ENCODE data around the gene IFTAP.
"Not testable (repeated sequence)": the region's sequence is repeated elsewhere in the genome, so short reads cannot be mapped to it uniquely, and the experiment has no call there.

Gene IFTAP

GRCh38 chr11:36594316-36594989, at the start of gene IFTAP:
Gene IFTAP, plus strand, starts transcription at chr11:36594502. Its CDS starts 15,602 bp downstream, at chr11:36610104.
- Histone ChIP-seq H4K20me1 (peaks cover 40% of the 10 kb centered on the region), H3K27ac (peak within 1 kb of the TSS; percentile 97), H3K4me3 (peak within 1 kb of the TSS; percentile 73), H3K27me3 (no peaks in the 10 kb centered on the region), H3K9ac (peak within 1 kb of the TSS; percentile 93), H3K9me3 (peaks cover 27% of the 10 kb centered on the region), H3K4me1 (peaks cover 62% of the 10 kb centered on the region), H3K36me3 (peaks cover 69% of the 10 kb centered on the region), H3K4me2 (peak within 1 kb of the TSS; percentile 89)
- no peak for TF ChIP-seq Cebpa-rat (IDR thresholded peaks at IDR 0.05)

- no peaks in the 10 kb centered on the region for H3K36me3 ChIP-seq
- no peaks in the 10 kb centered on the region for H4K20me1 ChIP-seq
- H3K4me2 ChIP-seq, result no peak overlapping the region
- no peaks in the 10 kb centered on the region for H3K27me3 ChIP-seq
- no peak overlapping the region for H3K27ac ChIP-seq
- H3K4me1 ChIP-seq, result 0 out of 2 replicates have a peak, but pooled peaks cover 4% of the 10 kb centered on the region
- TF ChIP-seq Cebpa-rat (IDR thresholded peaks at IDR 0.05), result no peak
- no peak overlapping the region for H3K9ac ChIP-seq
- H3K9me3 ChIP-seq, result peaks cover 9% of the 10 kb centered on the region; the same call in 1 of the 2 replicates
- no peak overlapping the region for H3K4me3 ChIP-seq
Measured at GRCh38 chr11:36550385-36551115, 43.8 kb upstream of the IFTAP start.

- H3K27me3 ChIP-seq, H3K9ac ChIP-seq, H3K27ac ChIP-seq, H3K36me3 ChIP-seq, H4K20me1 ChIP-seq, H3K4me3 ChIP-seq, H3K4me1 ChIP-seq, H3K4me2 ChIP-seq: not testable (repeated sequence)
- peaks cover 27% of the 10 kb centered on the region for H3K9me3 ChIP-seq
Measured at GRCh38 chr11:36557390-36557789, 36.9 kb upstream of the IFTAP start.

GRCh38 chr11:36557991-36558390, 36.3 kb upstream of the IFTAP start:
- Histone ChIP-seq H3K36me3 (no peaks in the 10 kb centered on the region), H3K4me1 (no peaks in the 10 kb centered on the region), H3K9me3 (peaks cover 27% of the 10 kb centered on the region), H3K9ac (no peak overlapping the region), H4K20me1 (no peaks in the 10 kb centered on the region), H3K4me2 (no peak overlapping the region), H3K4me3 (no peak overlapping the region), H3K27me3 (no peaks in the 10 kb centered on the region), H3K27ac (no peak overlapping the region)
- no peak for TF ChIP-seq Cebpa-rat (IDR thresholded peaks at IDR 0.05)

- Histone ChIP-seq H3K27me3 (no peaks in the 10 kb centered on the region), H3K4me3 (no peak overlapping the region), H3K27ac (no peak overlapping the region), H3K4me1 (no peaks in the 10 kb centered on the region), H4K20me1 (no peaks in the 10 kb centered on the region), H3K4me2 (no peak overlapping the region), H3K9me3 (peaks cover 27% of the 10 kb centered on the region), H3K9ac (no peak overlapping the region), H3K36me3 (no peaks in the 10 kb centered on the region)
- TF ChIP-seq Cebpa-rat (IDR thresholded peaks at IDR 0.05), result no peak
Measured at GRCh38 chr11:36558571-36559413, 35.5 kb upstream of the IFTAP start.

GRCh38 chr11:36564376-36565030, 29.8 kb upstream of the IFTAP start:
- H3K27me3 ChIP-seq, result no peaks in the 10 kb centered on the region
- peak overlapping the region; percentile 98 for H3K9ac ChIP-seq
- H3K4me3 ChIP-seq, result peak overlapping the region; percentile 61
- no peak for TF ChIP-seq Cebpa-rat (IDR thresholded peaks at IDR 0.05)
- peaks cover 32% of the 10 kb centered on the region for H3K4me1 ChIP-seq
- peak overlapping the region; percentile 89 for H3K4me2 ChIP-seq
- H3K36me3 ChIP-seq, result no peaks in the 10 kb centered on the region
- H3K9me3 ChIP-seq, result peaks cover 14% of the 10 kb centered on the region
- no peaks in the 10 kb centered on the region for H4K20me1 ChIP-seq
- peak overlapping the region; percentile 37 for H3K27ac ChIP-seq

- H3K9me3 ChIP-seq, result peaks cover 8% of the 10 kb centered on the region
- peak overlapping the region; percentile 98 for H3K9ac ChIP-seq
- H3K4me1 ChIP-seq, result peaks cover 32% of the 10 kb centered on the region
- no peaks in the 10 kb centered on the region for H3K27me3 ChIP-seq
- H3K36me3 ChIP-seq, result no peaks in the 10 kb centered on the region; the same call in 1 of the 2 replicates
- peak overlapping the region; percentile 89 for H3K4me2 ChIP-seq
- peak overlapping the region; percentile 37; the same call in 1 of the 2 replicates for H3K27ac ChIP-seq
- H3K4me3 ChIP-seq, result peak overlapping the region; percentile 61
- H4K20me1 ChIP-seq, result no peaks in the 10 kb centered on the region
- no peak for TF ChIP-seq Cebpa-rat (IDR thresholded peaks at IDR 0.05)
Measured at GRCh38 chr11:36565031-36565610, 29.2 kb upstream of the IFTAP start.

- H3K4me2 ChIP-seq, result peak overlapping the region; percentile 89
Measured at GRCh38 chr11:36566407-36567053, 27.8 kb upstream of the IFTAP start.

More at GRCh38 chr11:36566407-36567053, 27.8 kb upstream of the IFTAP start:
- peaks cover 32% of the 10 kb centered on the region for H3K4me1 ChIP-seq
- no peak for TF ChIP-seq Cebpa-rat (IDR thresholded peaks at IDR 0.05)
- peak overlapping the region; percentile 99 for H3K27ac ChIP-seq
- H3K4me3 ChIP-seq, result peak overlapping the region; percentile 73
- no peaks in the 10 kb centered on the region for H3K9me3 ChIP-seq
- peaks cover 12% of the 10 kb centered on the region for H3K36me3 ChIP-seq
- no peaks in the 10 kb centered on the region for H3K27me3 ChIP-seq
- H4K20me1 ChIP-seq, result no peaks in the 10 kb centered on the region
- H3K9ac ChIP-seq, result peak overlapping the region; percentile 98
